A549 (cell line): ENCODE data around the gene ZNF23. TPM values are rescaled to one million over a fixed set of nuclear protein-coding genes. Genes with fewer than 3 reads are reported as not detected.

ENCODE experiments used
- ATAC-seq, 2 experiments: fragments of 200-7000 bp in 1 of 2; fragments of >200 bp in 1 of 2; cut with Nextera tagmentation in 1 of 2; cut with Tn5 transposase in 1 of 2; 3 replicates each; pipeline versions ENCODE4 v1.8.0 to v1.9.1; 2018 to 2020; ENCODE audit warnings: mild to moderate bottlenecking in 1 of 2, moderate library complexity in 1 of 2
- CTCF ChIA-PET: fragments of 300-600 bp; sonication (Branson Sonifier 250); formaldehyde crosslinking; extraction: SDS; loops from one replicate; lab custom pipeline; 2021; ENCODE audit warnings: antibody characterized with exemption, inconsistent platforms; lab: Yijun Ruan, JAX
- POLR2A ChIA-PET: fragments of 350-600 bp; formaldehyde crosslinking; extraction: SDS; loops from one replicate; lab custom pipeline; 2021; ENCODE audit warnings: antibody characterized with exemption, inconsistent platforms; lab: Yijun Ruan, JAX
- DNase-seq, 2 experiments: peaks; one replicate each; pipeline versions ENCODE4 v3.0.0 to v3.0.0-alpha.2; 2011 to 2016; ENCODE audit warnings: low read depth in 1 of 2, low spot score in 1 of 2
- FAIRE-seq: peaks from 2 replicates; lab custom pipeline; 2011; peaks lifted over from hg19 to GRCh38; lab: Jason Lieb, UNC
- H3K27ac ChIP-seq, 2 experiments: fragments of >200 bp; sonication (Bioruptor Twin); formaldehyde crosslinking; 3 replicates each; pipeline ENCODE4 v1.5.1; 2016 to 2017
- H3K4me1 ChIP-seq: fragments of >200 bp; sonication (Bioruptor Twin); formaldehyde crosslinking; 3 replicates; pipeline ENCODE4 v1.6.1; 2016
- H3K4me2 ChIP-seq: fragments of >200 bp; sonication (Bioruptor Twin); formaldehyde crosslinking; 3 replicates; pipeline ENCODE4 v1.6.1; 2016
- H3K4me3 ChIP-seq: fragments of >200 bp; sonication (Bioruptor Twin); formaldehyde crosslinking; 3 replicates; pipeline ENCODE4 v1.5.1; 2016
- H3K9me3 ChIP-seq: fragments of >200 bp; sonication (Bioruptor Twin); formaldehyde crosslinking; 3 replicates; pipeline ENCODE4 v1.6.1; 2016
- ATOH8 ChIP-seq: fragments of 250-450 bp; sonication (Bioruptor Pico); IDR thresholded peaks from 2 replicates; pipeline ENCODE4 v1.5.0; 2020; ENCODE audit warnings: low read depth, mild to moderate bottlenecking, moderate library complexity
- CBX8 ChIP-seq: fragments of 200-600 bp; sonication (generic); IDR thresholded peaks from 2 replicates; pipeline ENCODE4 v1.6.1; 2016
- CHD4 ChIP-seq: fragments of 200-600 bp; sonication (generic); IDR thresholded peaks from 2 replicates; pipeline ENCODE4 v1.6.1; 2016; ENCODE audit warnings: antibody characterized with exemption, mild to moderate bottlenecking, borderline replicate concordance
- CTCF ChIP-seq: fragments of >200 bp; sonication (Bioruptor Twin); formaldehyde crosslinking; IDR thresholded peaks from 3 replicates; pipeline ENCODE4 v1.5.1; 2016
- ELK1 ChIP-seq: fragments of 150-350 bp; IDR thresholded peaks from 2 replicates; pipeline ENCODE4 v1.6.1; 2014; ENCODE audit warnings: low read depth, mild to moderate bottlenecking, low read length
- EP300 ChIP-seq, 2 experiments: fragments of >200 bp; sonication (Bioruptor Twin); formaldehyde crosslinking; IDR thresholded peaks; 2 replicates in 1 of 2; 3 replicates in 1 of 2; pipeline ENCODE4 v1.6.1; 2016 to 2017
- GATA3 ChIP-seq: IDR thresholded peaks from 2 replicates; pipeline ENCODE4 v1.6.1; 2012; ENCODE audit warnings: borderline replicate concordance
- HDAC2 ChIP-seq: fragments of 200-600 bp; sonication (generic); IDR thresholded peaks from 2 replicates; pipeline ENCODE4 v1.6.1; 2016
- HOXA7 ChIP-seq: fragments of 250-450 bp; sonication (Bioruptor Pico); IDR thresholded peaks from 2 replicates; pipeline ENCODE4 v1.5.0; 2020; ENCODE audit warnings: mild to moderate bottlenecking, moderate library complexity
- HOXB5 ChIP-seq: fragments of 250-450 bp; sonication (Bioruptor Pico); IDR thresholded peaks from 2 replicates; pipeline ENCODE4 v1.5.0; 2020; ENCODE audit warnings: mild to moderate bottlenecking, moderate library complexity
- JUNB ChIP-seq: fragments of >200 bp; sonication (Bioruptor Twin); formaldehyde crosslinking; IDR thresholded peaks from 2 replicates; pipeline ENCODE4 v1.6.1; 2016
- NPAS2 ChIP-seq: fragments of 250-450 bp; sonication (Bioruptor Pico); IDR thresholded peaks from 2 replicates; pipeline ENCODE4 v1.8.0; 2022; ENCODE audit warnings: mild to moderate bottlenecking, moderate library complexity, borderline replicate concordance
- NR3C1 ChIP-seq: fragments of >200 bp; sonication (Bioruptor Twin); formaldehyde crosslinking; IDR thresholded peaks from 3 replicates; pipeline ENCODE4 v1.6.1; 2017
- PHF8 ChIP-seq: fragments of 200-600 bp; sonication (generic); IDR thresholded peaks from 2 replicates; pipeline ENCODE4 v1.6.1; 2016; ENCODE audit warnings: low read depth, mild to moderate bottlenecking, antibody characterized with exemption, moderate library complexity, borderline replicate concordance
- POLR2A ChIP-seq: IDR thresholded peaks from 2 replicates; pipeline ENCODE4 v1.6.1; 2012; ENCODE audit warnings: mild to moderate bottlenecking, low read length
- POLR2AphosphoS2 ChIP-seq: conservative IDR thresholded peaks from 2 replicates; pipeline ENCODE4 v1.6.1; 2012; ENCODE audit warnings: low read length, improper control_type of control experiment, inconsistent platforms
- RARB ChIP-seq: fragments of 250-450 bp; sonication (Bioruptor Pico); IDR thresholded peaks from 2 replicates; pipeline ENCODE4 v1.8.0; 2021; ENCODE audit warnings: mild to moderate bottlenecking, moderate library complexity
- REST ChIP-seq: fragments of 200-600 bp; sonication (generic); IDR thresholded peaks from 2 replicates; pipeline ENCODE4 v1.6.1; 2016; ENCODE audit warnings: antibody characterized with exemption, mild to moderate bottlenecking, moderate library complexity
- SMC3 ChIP-seq: fragments of >200 bp; sonication (Bioruptor Twin); formaldehyde crosslinking; IDR thresholded peaks from 3 replicates; pipeline ENCODE4 v1.6.1; 2018; ENCODE audit warnings: inconsistent platforms
- TFCP2L1 ChIP-seq: fragments of 250-450 bp; sonication (Bioruptor Pico); IDR thresholded peaks from 2 replicates; pipeline ENCODE4 v1.5.0; 2021; ENCODE audit warnings: mild to moderate bottlenecking
- TP53 ChIP-seq: fragments of 250-450 bp; sonication (Bioruptor Pico); IDR thresholded peaks from 2 replicates; pipeline ENCODE4 v1.5.0; 2021; ENCODE audit warnings: mild to moderate bottlenecking, moderate library complexity
- ZSCAN20 ChIP-seq: fragments of 250-450 bp; sonication (Bioruptor Pico); IDR thresholded peaks from 2 replicates; pipeline ENCODE4 v1.8.0; 2022; ENCODE audit warnings: mild to moderate bottlenecking, moderate library complexity
- WGBS: methylation state at CpG from one replicate; pipeline ENCODE4 v1.1.6; 2017; ENCODE audit errors: missing lambda C conversion rate; 5-methylcytosine and 5-hydroxymethylcytosine counted together
- polyA plus RNA-seq, 4 experiments: library from polyadenylated mRNA; depleted of rRNA in 3 of 4; stranded (reverse); fragments of >200 nt; fragmentation: RNase III in 1 of 4; extraction: RNeasy Plus Mini Kit Qiagen cat#74134 plus additional on column Dnase treatment in 1 of 4; gene quantifications; 2 replicates in 3 of 4; 3 replicates in 1 of 4; pipeline ENCODE4 v1.2.3, GENCODE V29; 2011 to 2017

The ZNF23 gene
- polyA plus RNA-seq, 2 of the 4 experiments (the other 2 are of a cell fraction): 7.1 to 8.7 TPM

GRCh38 chr16:71432906-71433305 is 29.1 kb downstream of the ZNF23 start:
- ChIA-PET CTCF (interaction anchor here (5.2 kb wide), 1 partner anchor 20 kb away, joined by 16 read pairs; no protein-coding TSS in a partner anchor), POLR2A (no interaction called here)
- H3K27ac ChIP-seq: no peak overlapping the region
- H3K9me3 ChIP-seq: peaks cover 14% of the 10 kb centered on the region; the same call in 2 of the 3 replicates
- no peak overlapping the region for H3K4me2 ChIP-seq
- ATAC-seq: no peak
- no peak overlapping the region for H3K4me3 ChIP-seq
- no peaks in the 10 kb centered on the region for H3K4me1 ChIP-seq
- DNase-seq: no peak
- 7% methylated on average over 6 of the region's 6 CpGs for WGBS
- no peak for FAIRE-seq
- TF ChIP-seq NR3C1: no peak
- TF ChIP-seq HOXA7: no peak
- no peak for TF ChIP-seq POLR2AphosphoS2
- no peak for TF ChIP-seq RARB (CRISPR knock-in tag)
- TF ChIP-seq EP300 (IDR thresholded peaks at IDR 0.05): no peak

- Histone ChIP-seq H3K9me3 (peaks cover 14% of the 10 kb centered on the region; the same call in 2 of the 3 replicates), H3K4me1 (peaks cover 5% of the 10 kb centered on the region; the same call in 1 of the 3 replicates), H3K4me2 (no peak overlapping the region), H3K4me3 (no peak overlapping the region), H3K27ac (no peak overlapping the region)
- ATAC-seq (no peak), DNase-seq (no peak), FAIRE-seq (no peak)
- ChIA-PET POLR2A (no interaction called here), CTCF (interaction anchor here (0.8 to 5.2 kb wide), 2 partner anchors 19 to 21 kb away, joined by 3 to 16 read pairs; no protein-coding TSS in a partner anchor)
- WGBS: 42% methylated on average over 9 of the region's 9 CpGs
- no peak for TF ChIP-seq POLR2A
Measured at GRCh38 chr16:71431991-71432390, 30.1 kb downstream of the ZNF23 start.

- TF ChIP-seq SMC3 (no peak), HOXB5 (CRISPR knock-in tag) (no peak), TP53 (no peak), CTCF (no peak), TFCP2L1 (CRISPR knock-in tag) (no peak), CHD4 (no peak)
- TF ChIP-seq, all 56 proteins: peak for 0
- no peak overlapping the region for H3K4me2 ChIP-seq
- CTCF ChIA-PET: no interaction called here
- peaks cover 14% of the 10 kb centered on the region; the same call in 2 of the 3 replicates for H3K9me3 ChIP-seq
- WGBS: 54% methylated on average over 14 of the region's 14 CpGs
- DNase-seq: no peak
- H3K27ac ChIP-seq: no peak overlapping the region
- ATAC-seq: no peak
- H3K4me3 ChIP-seq: no peak overlapping the region
- peaks cover 5% of the 10 kb centered on the region; the same call in 1 of the 3 replicates for H3K4me1 ChIP-seq
- no peak for FAIRE-seq
- POLR2A ChIA-PET: no interaction called here
Measured at GRCh38 chr16:71431176-71431575, 30.9 kb downstream of the ZNF23 start.

- Histone ChIP-seq H3K4me1 (peaks cover 5% of the 10 kb centered on the region; the same call in 1 of the 3 replicates), H3K4me3 (no peak overlapping the region), H3K27ac (no peak overlapping the region), H3K9me3 (peaks cover 14% of the 10 kb centered on the region; the same call in 2 of the 3 replicates), H3K4me2 (no peak overlapping the region)
- FAIRE-seq (no peak), DNase-seq (no peak), ATAC-seq (no peak)
- CTCF ChIA-PET: interaction anchor here (2.5 kb wide), 1 partner anchor 18 kb away, joined by 18 read pairs; no protein-coding TSS in a partner anchor
- TF ChIP-seq EP300 (IDR thresholded peaks at IDR 0.05) (no peak), CHD4 (no peak), CBX8 (no peak), PHF8 (no peak), HDAC2 (no peak), JUNB (no peak), ZSCAN20 (CRISPR knock-in tag) (no peak), ATOH8 (CRISPR knock-in tag) (no peak), REST (no peak), GATA3 (no peak), NPAS2 (CRISPR knock-in tag) (no peak), ELK1 (no peak), TP53 (no peak)
- 31% methylated on average over 6 of the region's 6 CpGs for WGBS
- POLR2A ChIA-PET: no interaction called here
Measured at GRCh38 chr16:71430744-71431143, 31.3 kb downstream of the ZNF23 start.
